Measurements from ENCODE around the gene LRP1B.

Gene LRP1B

DNA sequence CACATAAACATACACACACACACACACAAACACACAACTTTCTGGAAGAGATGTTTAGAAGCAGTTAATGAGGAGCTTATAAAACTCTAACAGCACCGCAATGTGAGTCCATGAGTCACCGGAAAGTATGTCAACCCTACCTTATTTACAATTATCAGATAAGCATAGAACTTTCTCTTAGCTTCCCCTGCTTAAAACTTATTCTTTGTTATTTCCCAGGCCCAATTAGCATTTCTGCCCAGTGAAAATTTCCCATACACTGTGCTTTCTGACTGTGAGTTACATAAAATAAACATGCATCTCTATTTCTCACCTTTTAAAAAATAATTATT lies 737.6 kb downstream of the LRP1B start:
- Histone ChIP-seq H2AFZ (ENCODE audit: low read depth) (no peak overlapping the region), H3K4me1 (ENCODE audit: low read depth, poor library complexity, severe bottlenecking) (no peaks in the 10 kb centered on the region), H3K4me2 (no peak overlapping the region), H3K27me3 (ENCODE audit: insufficient read depth, low read depth) (no peaks in the 10 kb centered on the region), H3K36me3 (ENCODE audit: insufficient read depth) (no peaks in the 10 kb centered on the region), H3K9ac (no peak overlapping the region), H3K79me2 (ENCODE audit: insufficient read depth, low read depth) (no peaks in the 10 kb centered on the region), H3K4me3 (IDR thresholded peaks at IDR 0.05; ENCODE audit: insufficient read depth, low read depth, low read length) (no peak overlapping the region), H3K27ac (no peak overlapping the region), H4K20me1 (ENCODE audit: insufficient read depth) (no peaks in the 10 kb centered on the region)
- TF ChIP-seq, protein P1, sequence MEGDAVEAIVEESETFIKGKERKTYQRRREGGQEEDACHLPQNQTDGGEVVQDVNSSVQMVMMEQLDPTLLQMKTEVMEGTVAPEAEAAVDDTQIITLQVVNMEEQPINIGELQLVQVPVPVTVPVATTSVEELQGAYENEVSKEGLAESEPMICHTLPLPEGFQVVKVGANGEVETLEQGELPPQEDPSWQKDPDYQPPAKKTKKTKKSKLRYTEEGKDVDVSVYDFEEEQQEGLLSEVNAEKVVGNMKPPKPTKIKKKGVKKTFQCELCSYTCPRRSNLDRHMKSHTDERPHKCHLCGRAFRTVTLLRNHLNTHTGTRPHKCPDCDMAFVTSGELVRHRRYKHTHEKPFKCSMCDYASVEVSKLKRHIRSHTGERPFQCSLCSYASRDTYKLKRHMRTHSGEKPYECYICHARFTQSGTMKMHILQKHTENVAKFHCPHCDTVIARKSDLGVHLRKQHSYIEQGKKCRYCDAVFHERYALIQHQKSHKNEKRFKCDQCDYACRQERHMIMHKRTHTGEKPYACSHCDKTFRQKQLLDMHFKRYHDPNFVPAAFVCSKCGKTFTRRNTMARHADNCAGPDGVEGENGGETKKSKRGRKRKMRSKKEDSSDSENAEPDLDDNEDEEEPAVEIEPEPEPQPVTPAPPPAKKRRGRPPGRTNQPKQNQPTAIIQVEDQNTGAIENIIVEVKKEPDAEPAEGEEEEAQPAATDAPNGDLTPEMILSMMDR (conservative IDR thresholded peaks at IDR 0.05; ENCODE audit: low read depth, low read length) = no peak

DNA sequence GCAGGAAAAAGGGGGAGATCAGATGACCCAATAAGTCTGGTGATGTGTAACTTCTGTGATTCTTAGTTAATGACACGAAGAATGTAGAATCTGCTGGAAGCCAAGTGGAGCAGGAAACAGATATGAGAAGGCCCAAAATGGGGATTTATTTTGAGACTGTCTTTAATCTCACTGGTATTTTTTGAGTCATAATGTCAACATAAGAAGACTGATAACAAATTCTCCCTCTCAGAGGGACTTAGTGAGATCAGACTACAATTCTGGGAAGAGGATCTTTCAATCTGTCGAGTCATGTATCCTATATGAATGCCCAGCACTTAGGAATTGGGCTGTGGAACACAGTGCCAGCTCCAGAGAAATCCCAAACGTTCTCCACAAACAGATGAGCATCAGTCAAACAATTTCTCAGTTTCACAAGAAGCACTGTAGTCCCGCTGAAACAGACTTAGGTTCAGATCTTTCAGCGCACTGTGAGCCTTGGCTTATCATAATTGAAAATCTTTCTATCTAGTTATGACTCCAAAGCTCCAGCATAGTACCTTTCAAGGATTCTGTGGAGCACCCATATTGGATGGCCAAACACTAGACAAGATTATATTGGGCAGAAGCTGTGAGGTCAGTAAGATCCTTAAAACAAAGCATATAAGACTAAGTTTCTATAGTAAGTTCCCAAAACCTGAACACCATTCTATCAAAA lies 738.2 kb downstream of the LRP1B start:
- Histone ChIP-seq H3K36me3 (ENCODE audit: insufficient read depth) (no peaks in the 10 kb centered on the region), H3K4me1 (ENCODE audit: low read depth, poor library complexity, severe bottlenecking) (no peaks in the 10 kb centered on the region), H4K20me1 (ENCODE audit: insufficient read depth) (no peaks in the 10 kb centered on the region), H3K27me3 (ENCODE audit: insufficient read depth, low read depth) (no peaks in the 10 kb centered on the region), H3K4me3 (IDR thresholded peaks at IDR 0.05; ENCODE audit: insufficient read depth, low read depth, low read length) (no peak overlapping the region), H2AFZ (ENCODE audit: low read depth) (no peak overlapping the region; the same call in 1 of the 2 replicates), H3K27ac (no peak overlapping the region), H3K9ac (no peak overlapping the region), H3K4me2 (no peak overlapping the region), H3K79me2 (ENCODE audit: insufficient read depth, low read depth) (no peaks in the 10 kb centered on the region)
- TF ChIP-seq, protein P1 (conservative IDR thresholded peaks at IDR 0.05; ENCODE audit: low read depth, low read length) = no peak

DNA sequence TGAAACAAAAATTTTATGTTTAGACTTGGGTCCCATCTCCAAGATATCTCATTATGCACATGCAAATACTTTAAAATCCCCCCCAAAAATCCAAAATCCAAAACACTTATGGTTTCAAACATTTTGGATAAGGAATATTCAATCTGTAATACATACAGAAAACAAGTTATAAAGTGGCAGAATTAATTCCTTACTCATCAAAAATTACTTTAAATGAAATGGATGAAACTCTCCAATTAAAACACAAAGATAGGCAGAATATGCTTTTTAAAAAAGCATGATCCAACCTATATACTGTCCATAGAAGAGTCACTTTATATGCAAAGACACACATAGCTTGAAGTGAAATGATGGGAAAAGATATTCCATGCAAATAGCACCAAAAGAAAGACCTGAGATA lies 744.6 kb downstream of the LRP1B start:
- no peak overlapping the region for H2AFZ ChIP-seq (ENCODE audit: low read depth)
- no peaks in the 10 kb centered on the region for H3K27me3 ChIP-seq (ENCODE audit: insufficient read depth, low read depth)
- no peaks in the 10 kb centered on the region for H3K4me1 ChIP-seq (ENCODE audit: low read depth, poor library complexity, severe bottlenecking)
- no peak overlapping the region for H3K4me3 ChIP-seq (IDR thresholded peaks at IDR 0.05; ENCODE audit: insufficient read depth, low read depth, low read length)
- TF ChIP-seq, protein P1 (conservative IDR thresholded peaks at IDR 0.05; ENCODE audit: low read depth, low read length) = no peak
- no peak overlapping the region for H3K4me2 ChIP-seq
- no peaks in the 10 kb centered on the region for H4K20me1 ChIP-seq (ENCODE audit: insufficient read depth)
- H3K27ac ChIP-seq = no peak overlapping the region
- no peaks in the 10 kb centered on the region for H3K36me3 ChIP-seq (ENCODE audit: insufficient read depth)
- no peaks in the 10 kb centered on the region for H3K79me2 ChIP-seq (ENCODE audit: insufficient read depth, low read depth)
- no peak overlapping the region for H3K9ac ChIP-seq

DNA sequence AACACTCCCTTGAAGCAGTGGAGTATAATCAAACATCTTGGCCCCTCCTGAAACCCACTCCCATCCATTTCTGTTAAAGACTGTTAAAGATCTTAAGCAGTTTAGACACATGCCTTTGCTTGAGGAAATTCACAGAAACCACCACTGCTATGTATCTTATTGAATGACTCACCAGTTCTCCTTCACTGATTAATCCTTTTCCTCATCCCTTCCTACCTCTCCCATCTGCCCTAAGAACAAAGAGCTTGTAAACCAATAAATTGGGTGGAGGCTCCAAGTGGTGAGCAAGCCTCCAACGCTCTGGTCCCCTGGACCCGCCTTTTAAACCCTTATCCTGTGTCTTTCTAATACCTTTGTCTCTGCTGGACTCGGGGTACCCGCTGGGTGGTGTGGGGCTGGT lies 746.1 kb downstream of the LRP1B start:
- H3K36me3 ChIP-seq (ENCODE audit: insufficient read depth) = no peaks in the 10 kb centered on the region
- TF ChIP-seq, protein P1 (conservative IDR thresholded peaks at IDR 0.05; ENCODE audit: low read depth, low read length) = no peak

More for the DNA sequence above, 746.1 kb downstream of the LRP1B start:
- no peak overlapping the region for H3K4me3 ChIP-seq (IDR thresholded peaks at IDR 0.05; ENCODE audit: insufficient read depth, low read depth, low read length)
- H3K27ac ChIP-seq = no peak overlapping the region
- H3K79me2 ChIP-seq (ENCODE audit: insufficient read depth, low read depth) = no peaks in the 10 kb centered on the region
- no peaks in the 10 kb centered on the region for H3K4me1 ChIP-seq (ENCODE audit: low read depth, poor library complexity, severe bottlenecking)
- no peak overlapping the region for H3K9ac ChIP-seq
- H2AFZ ChIP-seq (ENCODE audit: low read depth) = no peak overlapping the region
- no peaks in the 10 kb centered on the region for H3K27me3 ChIP-seq (ENCODE audit: insufficient read depth, low read depth)
- H3K4me2 ChIP-seq = no peak overlapping the region
- no peaks in the 10 kb centered on the region for H4K20me1 ChIP-seq (ENCODE audit: insufficient read depth)

Measured in KMS-11 (cell line).